Thoracic aorta (tissue), 2 donors: Measurements from ENCODE around the gene C1QTNF9. TPM values are rescaled to one million over a fixed set of nuclear protein-coding genes. Genes with fewer than 3 reads are reported as not detected.
"Not testable (repeated sequence)": the region's sequence is repeated elsewhere in the genome, so short reads cannot be mapped to it uniquely, and the experiment has no call there.

ENCODE experiments used
- ATAC-seq: fragments of 150-250 bp; one replicate; pipeline ENCODE4 v1.8.0; 2017; ENCODE audit warnings: low read depth; ENCODE audit not compliant: insufficient number of reproducible peaks, low FRiP score
- DNase-seq: peaks from one replicate; pipeline ENCODE4 v3.0.0-alpha.2; 2020; ENCODE audit warnings: low spot score
- H3K27ac ChIP-seq, 2 donors: fragments of 200-600 bp; sonication (generic); 1 replicate in 1 of 2; 2 replicates in 1 of 2; pipeline ENCODE4 v1.5.1; 2016; ENCODE audit warnings: mild to moderate bottlenecking in 2 of 2, moderate library complexity in 2 of 2
- H3K27me3 ChIP-seq: fragments of 200-600 bp; sonication (generic); replicated peaks from 2 replicates; pipeline ENCODE4 v1.6.0; 2016; ENCODE audit warnings: mild to moderate bottlenecking; ENCODE audit not compliant: insufficient read depth
- H3K36me3 ChIP-seq: fragments of 200-600 bp; sonication (generic); one replicate; pipeline ENCODE4 v1.5.1; 2016
- H3K4me1 ChIP-seq, 2 donors: fragments of 200-600 bp; sonication (generic); 1 replicate in 1 of 2; 2 replicates in 1 of 2; pipeline versions ENCODE4 v1.5.1 to v1.6.0; 2016; ENCODE audit warnings: low read depth in 2 of 2, mild to moderate bottlenecking in 1 of 2; ENCODE audit not compliant: control insufficient read depth in 1 of 2
- H3K4me3 ChIP-seq: fragments of 200-600 bp; sonication (generic); 2 replicates; pipeline ENCODE4 v1.5.1; 2016; ENCODE audit warnings: mild to moderate bottlenecking
- H3K9me3 ChIP-seq: fragments of 200-600 bp; sonication (generic); 2 replicates; pipeline ENCODE4 v1.5.1; 2016
- CTCF ChIP-seq: fragments of 200-600 bp; sonication (generic); IDR thresholded peaks from one replicate; pipeline ENCODE4 v1.5.1; 2019; ENCODE audit warnings: antibody characterized with exemption
- total RNA-seq, 2 donors: library from RNA; depleted of rRNA; stranded (reverse); fragments of >200 nt; gene quantifications; one replicate each; pipeline versions ENCODE4 v1.1.0 to v1.2.3, GENCODE V29; 2016

Gene C1QTNF9
- total RNA-seq, 2 donors from 2014 or later: 0.41 TPM; not detected in 1

- no peaks in the 10 kb centered on the region for H3K27me3 ChIP-seq
- no peak for ATAC-seq
- no peak overlapping the region for H3K4me3 ChIP-seq
- H3K4me1 ChIP-seq: no peaks in the 10 kb centered on the region
- H3K36me3 ChIP-seq: no peaks in the 10 kb centered on the region
- TF ChIP-seq CTCF: no peak
- no peak for DNase-seq
- no peak overlapping the region for H3K27ac ChIP-seq
- no peaks in the 10 kb centered on the region for H3K9me3 ChIP-seq
These were observed 39.6 kb downstream of the C1QTNF9 start for GRCh38 chr13:24348797-24349515.

- H3K4me3 ChIP-seq, ATAC-seq, DNase-seq, H3K4me1 ChIP-seq, H3K27me3 ChIP-seq, H3K36me3 ChIP-seq, H3K27ac ChIP-seq, H3K9me3 ChIP-seq: not testable (repeated sequence)
These were observed 40.6 kb downstream of the C1QTNF9 start for GRCh38 chr13:24349778-24350664.

DNA sequence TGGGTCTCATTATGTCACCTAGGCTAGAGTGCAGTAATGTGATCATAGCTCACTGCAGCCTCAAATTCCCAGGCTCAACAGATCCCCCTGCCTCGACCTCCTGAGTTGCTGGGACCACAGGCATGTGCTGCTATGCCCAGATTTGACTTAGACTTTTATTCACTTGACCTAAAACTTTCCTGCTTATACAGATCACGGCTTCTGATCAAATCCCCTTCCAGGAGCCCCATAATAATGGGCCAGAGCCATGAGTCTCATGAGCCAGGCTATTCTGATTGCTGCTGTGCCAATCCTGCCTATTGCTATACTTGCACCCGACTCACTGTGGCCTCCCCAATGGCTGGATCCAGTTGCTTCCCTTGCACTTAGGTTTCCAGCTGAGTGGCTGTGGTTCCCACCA is 42.0 kb downstream of the C1QTNF9 start:
- no peaks in the 10 kb centered on the region for H3K27me3 ChIP-seq
- no peak for TF ChIP-seq CTCF

DNA sequence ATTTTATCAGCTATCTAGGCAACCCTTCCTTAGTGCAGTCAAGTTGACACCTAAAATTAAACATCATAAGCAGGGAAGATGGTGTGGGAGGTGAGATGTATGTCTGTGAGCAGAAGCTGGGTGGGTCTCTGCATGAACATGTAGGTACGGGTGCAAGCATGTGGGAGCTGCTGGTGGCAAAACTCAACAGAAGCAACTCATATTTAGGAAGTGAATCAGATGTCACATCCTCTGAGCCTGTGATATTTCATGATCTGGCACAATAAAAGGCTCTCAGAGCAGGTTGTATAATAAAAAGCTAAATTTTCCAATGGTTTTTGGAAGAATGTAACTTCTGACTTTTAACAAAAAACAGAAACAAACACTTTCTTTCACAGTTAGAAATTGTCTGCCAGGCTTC is 44.4 kb downstream of the C1QTNF9 start:
- H3K36me3 ChIP-seq: no peaks in the 10 kb centered on the region
- H3K4me1 ChIP-seq: no peaks in the 10 kb centered on the region
- no peak for TF ChIP-seq CTCF
- H3K27ac ChIP-seq: no peak overlapping the region
- no peak for ATAC-seq
- DNase-seq: no peak
- no peaks in the 10 kb centered on the region for H3K27me3 ChIP-seq
- no peaks in the 10 kb centered on the region for H3K9me3 ChIP-seq
- H3K4me3 ChIP-seq: no peak overlapping the region

More for the DNA sequence above, 42.0 kb downstream of the C1QTNF9 start:
- Histone ChIP-seq H3K4me1 (no peaks in the 10 kb centered on the region), H3K4me3 (no peak overlapping the region), H3K36me3 (no peaks in the 10 kb centered on the region), H3K27ac (no peak overlapping the region), H3K9me3 (no peaks in the 10 kb centered on the region)
- DNase-seq (no peak), ATAC-seq (no peak)

DNA sequence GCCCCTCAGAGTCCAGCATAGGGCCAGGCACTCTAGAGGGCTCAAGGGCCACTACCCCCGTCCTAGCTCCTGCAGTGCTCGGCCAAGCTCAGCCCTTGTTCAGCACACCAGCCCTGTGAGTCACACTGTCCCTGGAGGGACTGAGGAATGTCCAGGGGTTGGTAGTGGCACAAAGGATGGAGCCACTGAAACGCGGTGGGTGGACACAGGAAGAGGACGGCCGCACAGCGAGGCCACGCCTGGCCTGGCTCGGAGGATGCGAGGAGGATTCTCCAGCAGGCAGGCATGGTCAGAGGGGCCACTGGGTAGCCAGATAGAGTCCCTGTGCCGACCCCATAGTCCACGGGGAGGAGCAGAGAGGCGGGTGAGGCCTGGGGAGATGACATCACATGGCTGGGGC is 45.7 kb downstream of the C1QTNF9 start:
- H3K4me1 ChIP-seq: no peaks in the 10 kb centered on the region
- no peak overlapping the region for H3K4me3 ChIP-seq
- TF ChIP-seq CTCF: no peak
- H3K9me3 ChIP-seq: no peaks in the 10 kb centered on the region
- no peak overlapping the region for H3K27ac ChIP-seq
- no peak for DNase-seq
- ATAC-seq: no peak
- no peaks in the 10 kb centered on the region for H3K36me3 ChIP-seq
- H3K27me3 ChIP-seq: no peaks in the 10 kb centered on the region
